Gastroesophageal sphincter (tissue), 4 donors: ENCODE results near the gene TF. TPM values are rescaled to one million over a fixed set of nuclear protein-coding genes. Genes with fewer than 3 reads are reported as not detected.
"Not testable (repeated sequence)": the region's sequence is repeated elsewhere in the genome, so short reads cannot be mapped to it uniquely, and the experiment has no call there.

ENCODE experiments used
- ATAC-seq: fragments of 150-250 bp; one replicate; pipeline ENCODE4 v1.9.1; 2016; ENCODE audit warnings: mild to moderate bottlenecking, moderate library complexity
- H3K27ac ChIP-seq, 4 donors: fragments of 200-600 bp; sonication (generic) in 3 of 4; 1 replicate in 3 of 4; 2 replicates in 1 of 4; pipeline ENCODE4 v1.5.1; 2016 to 2019
- H3K27me3 ChIP-seq: fragments of 200-600 bp; sonication (generic); one replicate; pipeline ENCODE4 v1.5.1; 2019
- H3K36me3 ChIP-seq, 2 donors: fragments of 200-600 bp; sonication (generic); one replicate each; pipeline ENCODE4 v1.5.1; 2019; ENCODE audit warnings: control low read depth in 1 of 2
- H3K4me1 ChIP-seq, 3 donors: fragments of 200-600 bp; sonication (generic); 1 replicate in 2 of 3; 2 replicates in 1 of 3; pipeline ENCODE4 v1.5.1; 2016 to 2019; ENCODE audit warnings: control low read depth in 2 of 3
- H3K4me3 ChIP-seq, 2 donors: fragments of 200-600 bp; sonication (generic); one replicate each; pipeline ENCODE4 v1.5.1; 2019; ENCODE audit warnings: mild to moderate bottlenecking in 1 of 2, moderate library complexity in 1 of 2
- H3K9me3 ChIP-seq, 3 donors: fragments of 200-600 bp; sonication (generic); one replicate each; pipeline ENCODE4 v1.5.1; 2017 to 2019; ENCODE audit warnings: control low read depth in 2 of 3
- EP300 ChIP-seq: sonication (generic); formaldehyde crosslinking; IDR thresholded peaks from one replicate; pipeline ENCODE4 v1.6.1; 2017; ENCODE audit warnings: antibody characterized with exemption, mild to moderate bottlenecking
- POLR2A ChIP-seq, 2 donors: fragments of 450-650 bp; IDR thresholded peaks; one replicate each; pipeline ENCODE4 v1.6.1; 2017; ENCODE audit warnings: antibody characterized with exemption in 2 of 2, mild to moderate bottlenecking in 2 of 2, moderate library complexity in 1 of 2
- POLR2AphosphoS5 ChIP-seq: sonication (generic); formaldehyde crosslinking; IDR thresholded peaks from one replicate; pipeline ENCODE4 v1.6.1; 2017; ENCODE audit warnings: antibody characterized with exemption
- WGBS, 2 donors: methylation state at CpG; one replicate each; pipeline ENCODE4 v1.1.5; 2018; ENCODE audit warnings: low coverage in 1 of 2; 5-methylcytosine and 5-hydroxymethylcytosine counted together
- total RNA-seq, 4 donors: library from RNA; depleted of rRNA; stranded (reverse); fragments of >200 nt; gene quantifications; one replicate each; pipeline ENCODE4 v1.1.0, GENCODE V29; 2016
- TF ChIP-seq, protein P1 (sequence below), 4 experiments: fragments of 200-600 bp in 2 of 4; fragments of 450-650 bp in 2 of 4; sonication (generic) in 1 of 4; IDR thresholded peaks; one replicate each; pipeline ENCODE4 v1.5.1; 2017 to 2019; ENCODE audit warnings: antibody characterized with exemption in 4 of 4, mild to moderate bottlenecking in 2 of 4, moderate library complexity in 2 of 4

TF gene
- total RNA-seq, 4 donors from 2014 or later = 0.78 to 12.5 (median 1.2) TPM

DNA sequence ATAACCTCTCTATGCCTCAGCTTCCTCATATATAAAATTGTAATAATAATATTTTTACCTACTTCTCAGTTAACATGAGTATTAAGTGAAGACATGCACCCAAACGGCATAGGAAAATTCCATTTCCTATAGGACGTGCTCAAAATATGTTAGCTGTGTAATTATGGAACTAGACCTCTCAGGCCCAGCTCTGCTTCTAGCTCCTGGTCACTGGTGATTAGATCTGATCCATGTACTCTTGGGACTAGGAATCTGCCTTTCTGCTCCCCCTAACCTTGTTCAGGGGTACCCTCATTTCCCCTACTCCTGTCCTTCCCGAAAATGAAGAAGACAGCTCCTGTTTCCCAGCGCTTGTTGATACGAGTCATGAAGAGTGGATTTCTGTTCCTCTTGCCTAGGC, 29.6 kb downstream of the TF start:
- no peaks in the 10 kb centered on the region for H3K9me3 ChIP-seq
- no peaks in the 10 kb centered on the region for H3K27me3 ChIP-seq
- TF ChIP-seq POLR2A (IDR thresholded peaks at IDR 0.05) (no peak), EP300 (no peak), POLR2AphosphoS5 (no peak)
- TF ChIP-seq, protein P1, sequence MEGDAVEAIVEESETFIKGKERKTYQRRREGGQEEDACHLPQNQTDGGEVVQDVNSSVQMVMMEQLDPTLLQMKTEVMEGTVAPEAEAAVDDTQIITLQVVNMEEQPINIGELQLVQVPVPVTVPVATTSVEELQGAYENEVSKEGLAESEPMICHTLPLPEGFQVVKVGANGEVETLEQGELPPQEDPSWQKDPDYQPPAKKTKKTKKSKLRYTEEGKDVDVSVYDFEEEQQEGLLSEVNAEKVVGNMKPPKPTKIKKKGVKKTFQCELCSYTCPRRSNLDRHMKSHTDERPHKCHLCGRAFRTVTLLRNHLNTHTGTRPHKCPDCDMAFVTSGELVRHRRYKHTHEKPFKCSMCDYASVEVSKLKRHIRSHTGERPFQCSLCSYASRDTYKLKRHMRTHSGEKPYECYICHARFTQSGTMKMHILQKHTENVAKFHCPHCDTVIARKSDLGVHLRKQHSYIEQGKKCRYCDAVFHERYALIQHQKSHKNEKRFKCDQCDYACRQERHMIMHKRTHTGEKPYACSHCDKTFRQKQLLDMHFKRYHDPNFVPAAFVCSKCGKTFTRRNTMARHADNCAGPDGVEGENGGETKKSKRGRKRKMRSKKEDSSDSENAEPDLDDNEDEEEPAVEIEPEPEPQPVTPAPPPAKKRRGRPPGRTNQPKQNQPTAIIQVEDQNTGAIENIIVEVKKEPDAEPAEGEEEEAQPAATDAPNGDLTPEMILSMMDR (IDR thresholded peaks at IDR 0.05) = no peak
- no peaks in the 10 kb centered on the region for H3K36me3 ChIP-seq
- H3K4me3 ChIP-seq = no peak overlapping the region
- no peak overlapping the region for H3K27ac ChIP-seq
- 88 to 97% methylated on average over 3 to 4 of the region's 5 CpGs for WGBS, 2 donors
- no peak for ATAC-seq
- H3K4me1 ChIP-seq = no peaks in the 10 kb centered on the region

DNA sequence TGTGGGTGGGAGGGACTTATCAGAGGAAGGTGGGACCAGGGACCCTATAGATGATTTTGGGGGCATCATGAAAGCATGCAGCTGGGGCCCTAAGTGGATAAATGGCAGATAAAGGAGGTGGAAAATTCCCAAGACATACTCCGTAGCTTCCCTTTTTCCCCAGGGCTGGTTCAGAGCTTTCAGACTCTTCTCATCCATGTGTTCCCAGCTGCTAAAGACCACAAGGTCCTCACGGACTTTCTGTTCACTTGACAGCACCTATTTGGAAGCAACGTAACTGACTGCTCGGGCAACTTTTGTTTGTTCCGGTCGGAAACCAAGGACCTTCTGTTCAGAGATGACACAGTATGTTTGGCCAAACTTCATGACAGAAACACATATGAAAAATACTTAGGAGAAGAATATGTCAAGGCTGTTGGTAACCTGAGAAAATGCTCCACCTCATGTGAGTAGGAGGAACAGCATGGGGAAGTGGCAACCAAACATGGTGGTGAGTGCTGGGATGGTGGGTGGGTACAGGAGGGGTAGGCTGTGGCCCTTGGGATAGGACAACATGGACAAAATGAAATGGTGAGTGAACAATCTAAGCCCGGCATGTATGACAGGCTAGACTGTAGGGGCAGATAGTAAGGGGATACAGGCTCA, 30.7 kb downstream of the TF start:
- ATAC-seq = no peak
- Histone ChIP-seq H3K4me1 (no peaks in the 10 kb centered on the region), H3K4me3 (no peak overlapping the region), H3K27me3 (no peaks in the 10 kb centered on the region), H3K36me3 (no peaks in the 10 kb centered on the region), H3K9me3 (no peaks in the 10 kb centered on the region), H3K27ac (no peak overlapping the region)
- no peak for TF ChIP-seq POLR2A (IDR thresholded peaks at IDR 0.05)
- TF ChIP-seq POLR2AphosphoS5 = no peak
- TF ChIP-seq, protein P1 (IDR thresholded peaks at IDR 0.05) = no peak
- TF ChIP-seq EP300 = no peak
- WGBS, 2 donors = 86 to 96% methylated on average over 7 of the region's 7 CpGs

DNA sequence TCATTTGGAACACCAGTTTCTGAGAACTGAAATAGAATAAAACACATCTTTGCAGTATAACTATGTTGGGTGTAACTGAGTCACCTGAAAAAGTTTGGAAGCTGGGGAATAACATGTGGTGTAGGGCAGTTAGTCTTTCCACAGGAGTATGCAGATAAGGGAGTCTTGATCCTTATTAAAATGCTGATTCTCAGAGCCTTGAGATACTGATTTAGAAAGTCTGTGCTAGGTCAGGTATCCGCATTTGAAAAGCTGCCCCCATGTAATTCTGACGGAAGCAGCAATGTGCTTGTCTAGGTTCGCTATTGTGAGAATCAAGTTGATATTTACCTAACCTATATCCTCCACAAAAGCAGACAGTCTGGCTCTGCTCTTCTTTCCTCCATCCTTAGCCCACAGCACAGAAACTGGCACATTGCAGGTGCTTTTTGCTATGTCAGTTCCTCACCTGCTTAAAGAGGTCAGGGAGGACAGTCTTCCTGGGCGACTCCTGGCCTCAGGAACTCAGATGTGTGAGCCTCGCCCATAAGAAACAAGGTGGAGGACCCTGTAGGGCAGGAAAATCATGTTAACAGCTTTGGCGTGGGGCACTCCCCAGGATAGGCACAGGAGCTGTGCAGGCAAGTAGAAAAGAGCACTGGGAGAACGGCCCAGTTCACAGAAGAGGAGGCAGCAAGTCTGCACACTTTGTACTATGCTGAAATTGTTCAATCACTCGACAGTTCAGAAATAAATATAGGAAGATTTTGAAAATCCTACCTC, 31.8 kb downstream of the TF start:
- Histone ChIP-seq H3K27ac (no peak overlapping the region), H3K4me1 (no peaks in the 10 kb centered on the region), H3K27me3 (peaks cover 7% of the 10 kb centered on the region), H3K9me3 (no peaks in the 10 kb centered on the region), H3K36me3 (no peaks in the 10 kb centered on the region), H3K4me3 (no peak overlapping the region)
- WGBS, 2 donors = 61 to 66% methylated on average over 2 to 7 of the region's 8 CpGs
- TF ChIP-seq EP300 (no peak), POLR2A (IDR thresholded peaks at IDR 0.05) (no peak), POLR2AphosphoS5 (no peak)
- TF ChIP-seq, protein P1 (IDR thresholded peaks at IDR 0.05) = no peak
- ATAC-seq = no peak

DNA sequence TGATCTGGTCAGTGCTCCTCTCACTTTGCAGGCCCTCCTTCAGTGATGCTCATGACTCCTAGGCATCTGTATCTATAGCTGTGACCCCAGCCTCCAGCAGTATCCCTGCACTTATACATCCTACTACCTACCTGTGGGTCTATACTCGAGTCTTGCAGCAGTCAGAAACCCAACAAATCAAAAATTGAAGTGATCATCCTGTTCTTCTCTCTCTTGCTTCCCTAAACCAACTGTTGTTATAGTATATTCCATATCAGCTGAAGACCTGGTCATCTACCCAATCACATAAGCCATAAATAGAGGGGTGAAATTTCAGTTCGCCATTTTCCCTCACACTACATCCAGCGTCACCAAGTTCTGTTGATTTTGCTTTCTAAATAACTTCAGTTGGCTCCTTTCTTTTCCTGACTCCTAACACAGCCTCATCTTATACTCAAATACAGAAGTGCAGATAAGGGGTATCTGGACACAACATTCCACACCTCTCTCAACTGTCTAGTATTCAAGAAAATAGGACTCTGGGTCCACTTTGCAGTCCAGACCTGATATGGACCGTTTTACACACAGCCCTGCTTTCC, 33.5 kb downstream of the TF start:
- H3K27ac ChIP-seq = no peak overlapping the region
- 44 to 76% methylated on average over 4 of the region's 4 CpGs for WGBS, 2 donors

DNA sequence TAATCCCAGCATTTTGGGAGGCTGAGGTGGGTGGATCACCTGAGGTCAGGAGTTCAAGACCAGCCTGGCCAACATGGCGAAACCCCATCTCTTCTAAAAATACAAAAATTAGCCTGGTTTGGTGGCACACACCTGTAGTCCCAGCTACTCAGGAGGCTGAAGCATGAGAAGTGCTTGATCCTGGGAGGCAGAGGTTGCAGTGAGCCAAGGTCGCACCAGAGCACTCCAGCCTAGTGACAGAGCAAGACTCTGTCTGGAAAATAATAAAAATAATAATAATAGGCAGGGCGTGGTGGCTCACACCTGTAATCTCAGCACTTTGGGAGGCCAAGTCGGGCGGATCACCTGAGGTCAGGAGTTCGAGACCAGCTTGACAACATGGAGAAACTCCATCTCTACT, 34.6 kb downstream of the TF start:
- 88 to 90% methylated on average over 2 to 6 of the region's 6 CpGs for WGBS, 2 donors
- not testable (repeated sequence) for H3K4me3 ChIP-seq, H3K36me3 ChIP-seq, H3K4me1 ChIP-seq, H3K27ac ChIP-seq, H3K9me3 ChIP-seq, ATAC-seq
- peaks cover 14% of the 10 kb centered on the region for H3K27me3 ChIP-seq

More for the DNA sequence above, 33.5 kb downstream of the TF start:
- H3K9me3 ChIP-seq = no peaks in the 10 kb centered on the region
- H3K36me3 ChIP-seq = no peaks in the 10 kb centered on the region
- ATAC-seq = no peak
- H3K4me1 ChIP-seq = no peaks in the 10 kb centered on the region
- peaks cover 14% of the 10 kb centered on the region for H3K27me3 ChIP-seq
- H3K4me3 ChIP-seq = no peak overlapping the region
- TF ChIP-seq POLR2AphosphoS5 (no peak), POLR2A (IDR thresholded peaks at IDR 0.05) (no peak)
- TF ChIP-seq, protein P1 (IDR thresholded peaks at IDR 0.05) = no peak
